WTC11 (cell line): ENCODE data around the gene SEL1L.

Experiments used
- ATF1 ChIP-seq: sonication (generic); formaldehyde crosslinking; IDR thresholded peaks from 2 replicates; pipeline ENCODE4 v1.8.1; 2023; ENCODE audit warnings: mild to moderate bottlenecking, moderate library complexity, missing genetic modification reagents
- TEAD4 ChIP-seq: sonication (generic); formaldehyde crosslinking; IDR thresholded peaks from 2 replicates; pipeline ENCODE4 v1.8.0; 2022; ENCODE audit warnings: mild to moderate bottlenecking, missing genetic modification reagents
- ZBTB21 ChIP-seq: sonication (generic); formaldehyde crosslinking; IDR thresholded peaks from 2 replicates; pipeline ENCODE4 v1.8.1; 2023; ENCODE audit warnings: mild to moderate bottlenecking, missing genetic modification reagents, borderline replicate concordance
- ZNF317 ChIP-seq: sonication (generic); formaldehyde crosslinking; IDR thresholded peaks from 2 replicates; pipeline ENCODE4 v1.8.1; 2023; ENCODE audit warnings: low read depth, mild to moderate bottlenecking, moderate library complexity, missing genetic modification reagents, borderline replicate concordance
- ZNF416 ChIP-seq: fragments of 250-450 bp; sonication (Bioruptor Pico); IDR thresholded peaks from 2 replicates; pipeline ENCODE4 v1.9.0; 2021; ENCODE audit warnings: mild to moderate bottlenecking, inconsistent platforms
- TF ChIP-seq, protein P1 (sequence below): sonication (generic); formaldehyde crosslinking; IDR thresholded peaks from 2 replicates; pipeline ENCODE4 v1.8.0; 2023; ENCODE audit warnings: missing genetic modification reagents
- TF ChIP-seq, protein P2 (sequence below): sonication (generic); formaldehyde crosslinking; IDR thresholded peaks from 2 replicates; pipeline ENCODE4 v1.8.0; 2022; ENCODE audit warnings: mild to moderate bottlenecking, missing genetic modification reagents
- TF ChIP-seq, protein P3 (sequence below): fragments of 200-600 bp; IDR thresholded peaks from 2 replicates; pipeline ENCODE4 v1.8.0; 2022; ENCODE audit warnings: antibody characterized with exemption
- TF ChIP-seq, protein P4 (sequence below): sonication (generic); formaldehyde crosslinking; IDR thresholded peaks from 2 replicates; pipeline ENCODE4 v1.8.1; 2023; ENCODE audit warnings: mild to moderate bottlenecking, missing genetic modification reagents
- TF ChIP-seq, protein P5 (sequence below): sonication (generic); formaldehyde crosslinking; IDR thresholded peaks from 2 replicates; pipeline ENCODE4 v1.8.1; 2022; ENCODE audit warnings: low read depth, missing genetic modification reagents, borderline replicate concordance

DNA sequence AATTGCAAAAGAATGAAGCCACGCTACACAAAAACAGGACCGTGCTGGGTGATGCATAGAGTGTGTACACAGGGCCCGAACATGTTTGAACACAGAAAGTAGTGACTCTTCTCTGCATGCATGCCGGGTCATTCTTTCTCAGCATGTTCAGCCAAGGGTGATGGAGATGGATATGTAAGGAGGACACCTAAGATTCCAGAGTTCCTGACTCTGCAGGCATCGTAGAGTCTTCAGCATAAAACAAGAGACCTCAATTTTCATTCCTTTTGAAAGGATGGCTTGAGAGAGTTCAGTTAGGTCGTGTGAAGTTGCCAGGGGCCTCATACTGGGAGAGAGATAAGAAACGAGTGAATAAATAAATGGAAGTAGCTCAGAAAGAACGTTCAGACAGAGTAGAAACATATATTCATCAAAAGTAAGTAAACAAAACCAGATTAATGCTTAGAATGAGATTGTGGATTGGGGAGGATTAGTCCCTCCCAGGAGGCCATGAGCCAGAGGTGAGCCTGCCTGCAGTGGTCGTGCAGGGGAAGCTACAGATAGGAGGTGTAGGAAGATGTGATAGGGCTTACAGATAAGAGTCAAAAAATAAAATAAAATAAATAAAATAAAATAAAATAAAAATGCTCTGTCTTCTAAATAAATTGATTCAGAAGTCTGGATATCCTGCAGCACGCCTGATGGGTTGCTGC is 27.6 kb upstream of the SEL1L start:
- TF ChIP-seq, protein P1, sequence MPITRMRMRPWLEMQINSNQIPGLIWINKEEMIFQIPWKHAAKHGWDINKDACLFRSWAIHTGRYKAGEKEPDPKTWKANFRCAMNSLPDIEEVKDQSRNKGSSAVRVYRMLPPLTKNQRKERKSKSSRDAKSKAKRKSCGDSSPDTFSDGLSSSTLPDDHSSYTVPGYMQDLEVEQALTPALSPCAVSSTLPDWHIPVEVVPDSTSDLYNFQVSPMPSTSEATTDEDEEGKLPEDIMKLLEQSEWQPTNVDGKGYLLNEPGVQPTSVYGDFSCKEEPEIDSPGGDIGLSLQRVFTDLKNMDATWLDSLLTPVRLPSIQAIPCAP (CRISPR knock-in tag): no peak
- TF ChIP-seq ZNF317 (CRISPR knock-in tag) (no peak), ZNF416 (CRISPR knock-in tag) (no peak), TEAD4 (CRISPR knock-in tag) (no peak), ATF1 (CRISPR knock-in tag) (no peak), ZBTB21 (no peak)
- TF ChIP-seq, protein P2, sequence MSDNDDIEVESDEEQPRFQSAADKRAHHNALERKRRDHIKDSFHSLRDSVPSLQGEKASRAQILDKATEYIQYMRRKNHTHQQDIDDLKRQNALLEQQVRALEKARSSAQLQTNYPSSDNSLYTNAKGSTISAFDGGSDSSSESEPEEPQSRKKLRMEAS (CRISPR knock-in tag): no peak
- TF ChIP-seq, protein P3, sequence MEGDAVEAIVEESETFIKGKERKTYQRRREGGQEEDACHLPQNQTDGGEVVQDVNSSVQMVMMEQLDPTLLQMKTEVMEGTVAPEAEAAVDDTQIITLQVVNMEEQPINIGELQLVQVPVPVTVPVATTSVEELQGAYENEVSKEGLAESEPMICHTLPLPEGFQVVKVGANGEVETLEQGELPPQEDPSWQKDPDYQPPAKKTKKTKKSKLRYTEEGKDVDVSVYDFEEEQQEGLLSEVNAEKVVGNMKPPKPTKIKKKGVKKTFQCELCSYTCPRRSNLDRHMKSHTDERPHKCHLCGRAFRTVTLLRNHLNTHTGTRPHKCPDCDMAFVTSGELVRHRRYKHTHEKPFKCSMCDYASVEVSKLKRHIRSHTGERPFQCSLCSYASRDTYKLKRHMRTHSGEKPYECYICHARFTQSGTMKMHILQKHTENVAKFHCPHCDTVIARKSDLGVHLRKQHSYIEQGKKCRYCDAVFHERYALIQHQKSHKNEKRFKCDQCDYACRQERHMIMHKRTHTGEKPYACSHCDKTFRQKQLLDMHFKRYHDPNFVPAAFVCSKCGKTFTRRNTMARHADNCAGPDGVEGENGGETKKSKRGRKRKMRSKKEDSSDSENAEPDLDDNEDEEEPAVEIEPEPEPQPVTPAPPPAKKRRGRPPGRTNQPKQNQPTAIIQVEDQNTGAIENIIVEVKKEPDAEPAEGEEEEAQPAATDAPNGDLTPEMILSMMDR: no peak
- TF ChIP-seq, protein P4, sequence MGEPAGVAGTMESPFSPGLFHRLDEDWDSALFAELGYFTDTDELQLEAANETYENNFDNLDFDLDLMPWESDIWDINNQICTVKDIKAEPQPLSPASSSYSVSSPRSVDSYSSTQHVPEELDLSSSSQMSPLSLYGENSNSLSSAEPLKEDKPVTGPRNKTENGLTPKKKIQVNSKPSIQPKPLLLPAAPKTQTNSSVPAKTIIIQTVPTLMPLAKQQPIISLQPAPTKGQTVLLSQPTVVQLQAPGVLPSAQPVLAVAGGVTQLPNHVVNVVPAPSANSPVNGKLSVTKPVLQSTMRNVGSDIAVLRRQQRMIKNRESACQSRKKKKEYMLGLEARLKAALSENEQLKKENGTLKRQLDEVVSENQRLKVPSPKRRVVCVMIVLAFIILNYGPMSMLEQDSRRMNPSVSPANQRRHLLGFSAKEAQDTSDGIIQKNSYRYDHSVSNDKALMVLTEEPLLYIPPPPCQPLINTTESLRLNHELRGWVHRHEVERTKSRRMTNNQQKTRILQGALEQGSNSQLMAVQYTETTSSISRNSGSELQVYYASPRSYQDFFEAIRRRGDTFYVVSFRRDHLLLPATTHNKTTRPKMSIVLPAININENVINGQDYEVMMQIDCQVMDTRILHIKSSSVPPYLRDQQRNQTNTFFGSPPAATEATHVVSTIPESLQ (CRISPR knock-in tag): no peak
- TF ChIP-seq, protein P5, sequence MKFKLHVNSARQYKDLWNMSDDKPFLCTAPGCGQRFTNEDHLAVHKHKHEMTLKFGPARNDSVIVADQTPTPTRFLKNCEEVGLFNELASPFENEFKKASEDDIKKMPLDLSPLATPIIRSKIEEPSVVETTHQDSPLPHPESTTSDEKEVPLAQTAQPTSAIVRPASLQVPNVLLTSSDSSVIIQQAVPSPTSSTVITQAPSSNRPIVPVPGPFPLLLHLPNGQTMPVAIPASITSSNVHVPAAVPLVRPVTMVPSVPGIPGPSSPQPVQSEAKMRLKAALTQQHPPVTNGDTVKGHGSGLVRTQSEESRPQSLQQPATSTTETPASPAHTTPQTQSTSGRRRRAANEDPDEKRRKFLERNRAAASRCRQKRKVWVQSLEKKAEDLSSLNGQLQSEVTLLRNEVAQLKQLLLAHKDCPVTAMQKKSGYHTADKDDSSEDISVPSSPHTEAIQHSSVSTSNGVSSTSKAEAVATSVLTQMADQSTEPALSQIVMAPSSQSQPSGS (CRISPR knock-in tag): no peak
